ENCODE data around the gene ROR2.
A peak's percentile ranks its signal among the peaks of the same experiment; 100 is the strongest.

The ROR2 gene

DNA sequence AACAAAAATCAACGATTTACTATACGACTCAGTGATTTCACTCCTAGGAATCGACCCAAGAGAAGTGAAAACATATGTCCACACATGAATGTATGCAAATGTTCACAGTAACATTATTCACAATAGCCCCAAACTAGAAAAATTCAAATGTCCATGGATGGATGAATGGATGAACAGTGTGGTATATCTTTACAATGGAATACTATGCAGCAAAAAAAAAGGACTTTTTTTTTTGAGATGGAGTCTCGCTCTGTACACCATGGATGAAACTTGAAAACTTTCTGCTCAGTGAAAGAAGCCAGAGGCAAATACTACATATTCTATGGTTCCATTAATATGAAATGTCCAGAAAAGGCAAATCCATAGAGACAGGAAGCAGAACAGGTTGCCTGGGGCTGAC lies 233.8 kb downstream of the ROR2 start:
- no peak for DNase-seq (ENCODE audit: low spot score)

DNA sequence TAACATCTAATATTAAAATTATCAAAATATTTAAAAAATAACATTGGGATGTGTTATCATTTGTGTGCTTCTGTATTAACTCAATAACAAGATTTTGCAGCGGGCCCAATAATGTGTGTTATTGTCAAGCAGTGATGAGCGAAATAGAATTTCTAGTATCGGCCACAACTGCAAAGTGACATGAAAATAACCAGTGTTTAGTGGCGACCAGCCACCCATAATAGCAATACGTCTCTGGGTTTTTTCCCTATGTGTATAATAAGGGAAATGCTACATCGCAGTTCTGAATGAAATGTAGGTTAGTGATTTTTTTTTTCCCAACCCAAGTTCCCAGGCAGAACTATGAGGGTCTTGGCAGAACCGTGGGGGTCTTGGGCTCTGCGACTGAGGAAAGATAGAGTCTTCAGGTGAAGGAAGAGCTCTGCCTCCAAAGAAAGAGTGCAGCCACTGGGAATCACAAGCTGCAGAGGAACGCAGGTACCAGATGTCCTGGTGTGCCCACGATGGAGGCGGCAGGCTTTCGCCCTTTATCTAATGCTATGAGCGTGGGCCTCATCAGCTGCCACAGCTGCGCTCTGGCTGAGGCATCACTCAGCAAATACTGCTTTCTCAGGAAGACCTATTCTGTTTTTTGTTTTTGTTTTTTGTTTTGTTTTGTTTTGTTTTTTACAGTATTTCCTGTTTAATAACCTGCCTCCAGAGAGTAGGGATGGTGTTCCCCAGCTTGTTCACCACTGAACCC lies 235.0 kb downstream of the ROR2 start:
- DNase-seq (ENCODE audit: low spot score), result no peak

GRCh38 chr9:91714020-91714806 lies 235.8 kb downstream of the ROR2 start:
- no peak for DNase-seq (ENCODE audit: low spot score)

- DNase-seq (ENCODE audit: low spot score), result no peak
Measured at GRCh38 chr9:91712811-91713210, 237.2 kb downstream of the ROR2 start.

DNA sequence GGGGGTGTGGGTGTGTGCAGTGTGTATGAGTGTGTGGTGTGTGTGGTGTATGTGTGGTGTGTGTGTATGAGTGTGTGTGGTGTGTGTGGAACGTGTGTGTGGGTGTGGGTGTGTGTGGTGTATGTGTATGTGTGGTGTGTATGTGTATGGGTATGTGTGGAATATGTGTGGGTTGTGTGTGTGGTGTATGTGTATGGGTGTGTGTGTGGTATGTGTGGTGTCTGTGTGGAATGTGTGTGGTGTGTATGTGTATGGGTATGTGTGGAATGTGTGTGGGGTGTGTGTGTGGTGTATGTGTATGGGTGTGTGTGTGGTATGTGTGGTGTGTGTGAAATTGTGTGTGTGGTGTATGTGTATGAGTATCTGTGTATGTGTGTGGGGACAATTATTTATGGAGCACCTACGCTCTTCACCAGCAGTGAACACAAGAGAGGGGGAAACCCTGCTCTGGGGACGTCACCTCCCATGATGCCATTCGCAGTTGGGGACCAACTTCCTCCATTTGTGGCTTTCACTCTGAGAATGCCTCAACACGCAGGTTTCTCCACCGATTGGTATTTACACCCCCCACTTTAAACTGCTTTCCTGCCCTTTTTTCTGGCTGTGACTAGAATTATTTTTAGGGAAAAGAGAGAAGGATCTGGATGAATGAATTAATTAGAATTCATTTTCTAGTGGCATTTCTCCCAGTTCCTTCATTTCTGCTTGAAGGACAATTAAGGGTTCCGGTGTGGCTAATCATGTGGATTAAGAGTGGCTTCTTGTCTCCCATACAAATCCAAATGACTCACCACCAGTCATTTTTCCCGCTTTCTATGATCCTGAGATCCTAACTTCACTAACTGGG lies 238.1 kb downstream of the ROR2 start:
- no peak for DNase-seq (ENCODE audit: low spot score)

- DNase-seq (ENCODE audit: low spot score), result no peak
Measured at GRCh38 chr9:91710158-91710557, 239.9 kb downstream of the ROR2 start.

DNA sequence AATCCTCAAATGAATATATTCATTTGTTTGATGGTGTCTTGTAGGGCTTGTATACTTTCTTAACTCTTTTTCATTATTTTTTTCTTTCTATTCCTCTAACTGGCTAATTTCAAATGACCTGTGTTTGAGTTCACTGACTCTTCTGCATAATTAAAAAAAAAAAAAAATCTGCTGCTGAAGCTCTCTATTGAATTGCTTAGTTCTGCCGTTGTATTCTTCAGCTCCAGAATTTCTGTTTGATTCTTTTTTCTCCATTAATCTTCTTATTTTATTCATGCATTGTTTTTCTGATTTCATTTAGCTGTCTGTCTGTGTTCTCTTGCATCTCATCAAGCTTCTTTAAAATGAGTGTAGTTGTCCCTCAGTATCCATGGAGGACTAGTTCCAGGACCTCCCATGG lies 244.6 kb downstream of the ROR2 start:
- DNase-seq (ENCODE audit: low spot score), result no peak

DNA sequence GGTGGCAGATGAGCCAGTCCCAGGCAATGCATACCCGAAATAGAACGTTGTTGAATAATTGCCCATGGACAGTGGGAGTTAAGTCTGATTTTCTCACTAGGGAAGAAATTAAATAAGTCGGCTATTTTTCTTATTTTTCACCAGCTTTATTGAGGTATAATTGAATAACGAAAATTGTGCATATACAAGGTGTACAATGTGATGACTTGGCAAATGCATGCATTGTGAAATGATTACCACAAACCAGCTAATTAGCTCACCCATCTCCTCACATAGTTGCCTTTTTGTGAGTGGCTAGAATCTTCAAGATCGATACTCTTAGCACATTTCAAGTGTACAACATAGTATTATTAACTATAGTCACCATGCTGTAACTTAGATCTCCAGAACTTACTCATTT lies 249.6 kb downstream of the ROR2 start:
- DNase-seq (ENCODE audit: low spot score), result no peak

GRCh38 chr9:91698266-91698665 lies 251.8 kb downstream of the ROR2 start:
- no peak for DNase-seq (ENCODE audit: low spot score)

GRCh38 chr9:91697201-91697600 lies 252.8 kb downstream of the ROR2 start:
- no peak for DNase-seq (ENCODE audit: low spot score)

GRCh38 chr9:91694081-91694870 lies 255.8 kb downstream of the ROR2 start:
- no peak for DNase-seq (ENCODE audit: low spot score)

DNA sequence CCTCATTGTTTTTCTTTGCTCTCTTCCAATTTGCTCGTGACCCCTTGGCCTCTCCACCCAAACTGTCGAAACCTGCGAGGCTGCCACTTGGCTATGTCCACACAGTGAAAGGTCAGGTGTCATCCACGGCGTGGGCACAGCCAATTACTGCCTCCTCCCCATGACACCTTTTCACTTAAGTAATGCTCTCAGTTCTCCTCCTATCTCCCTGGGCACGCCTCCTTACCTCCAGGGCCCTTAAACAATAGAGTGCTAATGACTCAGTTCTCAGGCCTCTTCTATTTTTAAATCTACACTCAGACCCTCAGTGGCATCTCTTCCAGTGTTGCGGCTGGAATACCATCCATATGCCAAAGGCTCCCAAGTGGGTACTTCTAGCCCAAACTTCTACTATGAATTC lies 256.8 kb downstream of the ROR2 start:
- DNase-seq (ENCODE audit: low spot score), result no peak

- no peak for DNase-seq (ENCODE audit: low spot score)
Measured at GRCh38 chr9:91690540-91691249, 259.3 kb downstream of the ROR2 start.

- DNase-seq (ENCODE audit: low spot score), result no peak
Measured at GRCh38 chr9:91689006-91689405, 261.0 kb downstream of the ROR2 start.

GRCh38 chr9:91683269-91683668 lies 266.8 kb downstream of the ROR2 start:
- no peak for DNase-seq (ENCODE audit: low spot score)

DNA sequence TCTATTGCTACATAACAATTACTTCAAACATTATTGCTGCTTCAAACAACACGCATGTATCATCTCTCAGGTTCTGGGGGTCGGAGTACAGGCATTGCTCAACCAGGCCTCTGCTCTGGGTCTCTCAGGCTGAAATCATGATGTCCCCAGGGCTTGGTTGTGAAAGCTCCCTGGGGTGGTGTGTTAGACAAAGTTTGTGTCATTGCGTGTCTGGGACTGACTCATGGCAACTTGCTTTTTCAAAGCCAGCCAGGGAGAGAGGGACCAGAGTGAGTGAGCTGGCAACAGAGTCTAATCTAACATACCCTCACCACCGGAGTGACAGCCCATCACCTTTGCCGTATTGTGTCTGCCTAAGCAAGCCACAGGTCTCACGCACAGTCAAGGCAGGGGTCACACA lies 267.2 kb downstream of the ROR2 start:
- DNase-seq (ENCODE audit: low spot score), result no peak

GRCh38 chr9:91681461-91682305 lies 268.3 kb downstream of the ROR2 start:
- peak; percentile 87 for DNase-seq (ENCODE audit: low spot score)

DNA sequence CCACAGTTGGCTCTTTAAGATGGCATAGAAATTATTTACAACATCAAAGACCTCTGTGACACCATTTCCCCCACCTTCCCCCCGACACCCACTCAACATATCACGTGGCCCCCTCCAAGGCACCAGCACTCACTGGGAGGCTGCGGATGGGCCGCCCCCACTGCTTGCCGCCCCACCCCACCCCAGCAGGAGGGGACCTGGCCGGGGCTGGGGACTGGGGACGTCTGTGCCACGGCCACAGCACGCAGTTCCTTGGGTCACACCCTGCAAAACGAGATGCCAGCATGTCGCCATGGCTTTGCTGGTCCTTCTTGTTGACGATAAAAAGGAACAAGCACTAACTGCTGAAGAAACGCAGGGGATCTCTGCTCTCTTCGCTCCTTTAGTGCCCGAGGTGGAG lies 269.0 kb downstream of the ROR2 start:
- DNase-seq (ENCODE audit: low spot score), result no peak

DNA sequence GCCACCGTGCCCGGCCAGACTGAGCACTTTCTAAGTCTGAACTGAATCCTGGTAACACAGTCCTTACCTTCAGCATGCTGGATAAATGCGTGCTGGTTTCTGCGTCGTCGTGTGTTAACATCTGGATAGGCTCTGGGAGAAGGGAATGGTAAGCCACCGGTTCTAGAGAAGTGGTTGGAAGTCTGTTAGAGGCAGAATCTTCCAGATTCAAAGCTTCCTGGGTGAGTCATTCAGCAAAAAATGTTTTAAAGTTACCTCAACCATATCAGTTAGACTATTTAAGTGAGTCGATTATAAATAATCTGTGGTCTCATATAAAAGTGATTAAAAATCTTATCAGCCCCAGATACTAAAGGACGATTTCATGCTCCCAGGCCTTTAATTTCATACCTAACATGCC lies 269.9 kb downstream of the ROR2 start:
- DNase-seq (ENCODE audit: low spot score), result no peak

Measured in COLO829 (cell line).